DMS114 treated with DMSO at 0.1 percent for 48 hours (cell line): ENCODE data around the gene CEBPZ.

Experiments
- DNase-seq: peaks from one replicate; lab custom pipeline; 2025; ENCODE audit not compliant: unreplicated experiment; lab: John Stamatoyannopoulos, UW

CEBPZ gene

GRCh38 chr2:37181726-37182684 lies 49.4 kb downstream of the CEBPZ start:
- DNase-seq: no peak

GRCh38 chr2:37180640-37181039 lies 50.8 kb downstream of the CEBPZ start:
- no peak for DNase-seq

GRCh38 chr2:37180006-37180639 lies 51.3 kb downstream of the CEBPZ start:
- no peak for DNase-seq

- DNase-seq: no peak
These were observed 57.7 kb downstream of the CEBPZ start for GRCh38 chr2:37173741-37174140.

DNA sequence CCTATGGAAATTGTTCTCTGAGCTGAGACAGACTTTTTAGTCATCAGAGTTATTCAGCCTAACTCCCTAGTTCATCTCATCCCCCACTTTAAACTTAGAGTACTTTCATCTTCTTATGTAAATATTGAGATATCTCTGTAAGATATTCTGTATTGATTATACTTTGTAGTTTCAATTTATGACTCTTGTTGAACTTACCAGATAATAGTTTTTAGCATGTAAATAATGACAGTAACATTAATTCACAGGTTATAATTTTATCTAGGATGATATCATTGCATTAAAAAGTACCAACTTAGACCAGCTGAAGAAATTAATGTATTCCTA lies 59.8 kb downstream of the CEBPZ start:
- no peak for DNase-seq

DNA sequence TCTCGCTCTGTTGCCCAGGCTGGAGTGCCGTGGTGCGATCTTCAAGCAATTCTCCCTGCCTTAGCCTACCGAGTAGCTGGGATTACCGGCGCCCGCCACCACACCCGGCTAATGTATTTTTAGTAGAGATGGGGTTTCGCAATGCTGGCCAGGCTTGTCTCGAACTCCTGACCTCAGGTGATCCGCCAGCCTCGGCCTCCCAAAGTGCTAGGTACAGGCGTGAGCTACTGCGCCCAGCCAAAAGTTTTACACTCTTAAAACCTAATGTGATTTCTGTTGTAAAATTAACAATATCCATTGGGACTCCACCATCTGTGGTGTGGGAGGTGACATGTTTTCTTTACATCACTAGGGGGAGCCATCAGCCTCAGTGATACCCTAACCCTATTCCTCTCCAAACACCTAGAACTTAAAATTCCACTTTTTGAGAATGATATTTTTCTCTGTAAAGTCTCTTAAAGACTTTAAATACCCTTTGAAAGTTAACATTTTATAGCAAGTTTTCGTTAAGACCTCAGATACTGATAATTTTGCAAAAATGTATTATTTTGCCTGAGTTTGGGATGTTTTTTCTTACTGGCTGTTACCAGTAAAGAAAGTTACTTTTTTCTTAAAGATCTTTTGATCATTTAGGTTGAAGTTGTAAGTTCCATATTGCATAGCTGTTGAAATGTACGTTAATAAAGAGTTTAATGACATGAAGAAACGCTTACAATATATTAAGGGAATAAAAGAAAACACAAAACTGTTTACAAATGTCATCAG lies 63.0 kb downstream of the CEBPZ start:
- peak; percentile 54 for DNase-seq

- no peak for DNase-seq
These were observed 63.7 kb downstream of the CEBPZ start for GRCh38 chr2:37167636-37168180.

- no peak for DNase-seq
These were observed 66.6 kb downstream of the CEBPZ start for GRCh38 chr2:37164757-37165156.

GRCh38 chr2:37156857-37157714 lies 74.3 kb downstream of the CEBPZ start, which contains the start of gene EIF2AK2:
EIF2AK2 (minus strand) TSS chr2:37156980; CDS start chr2:37147806, 9,174 bp downstream.
- peak; percentile 80 for DNase-seq

- peak; percentile 50 for DNase-seq
These were observed 75.1 kb downstream of the CEBPZ start for GRCh38 chr2:37156071-37156856.

GRCh38 chr2:37154785-37155184 lies 76.6 kb downstream of the CEBPZ start:
- no peak for DNase-seq

DNA sequence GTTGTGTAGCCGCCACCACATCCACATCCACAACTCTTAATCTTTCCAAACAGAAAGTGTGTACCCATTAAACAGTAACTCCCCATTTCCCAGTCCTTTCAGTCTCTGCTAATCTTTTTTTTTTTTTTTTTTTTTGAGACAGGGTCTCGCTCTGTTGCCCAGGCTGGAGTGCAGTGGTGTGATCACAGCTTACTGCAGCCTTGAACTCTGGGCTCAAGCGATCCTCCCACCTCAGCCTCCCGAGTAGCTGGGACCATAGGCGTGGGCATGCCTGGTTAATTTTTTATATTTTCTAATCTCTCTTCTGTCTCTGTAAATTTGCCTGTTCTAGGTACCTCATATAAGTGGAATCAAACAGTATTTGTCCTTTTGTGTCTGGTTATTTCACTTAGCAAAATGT lies 78.2 kb downstream of the CEBPZ start:
- DNase-seq: no peak
